Omental fat pad (tissue), 4 donors: ENCODE data around the gene CDX1. TPM values are rescaled to one million over a fixed set of nuclear protein-coding genes. Genes with fewer than 3 reads are reported as not detected.

Source experiments
- ATAC-seq: fragments of 150-250 bp; one replicate; pipeline ENCODE4 v1.9.1; 2016; ENCODE audit warnings: mild to moderate bottlenecking, moderate library complexity; ENCODE audit not compliant: low FRiP score
- DNase-seq: peaks from one replicate; pipeline ENCODE4 v3.0.0-alpha.2; 2019; ENCODE audit warnings: low spot score
- total RNA-seq, 4 donors: library from RNA; depleted of rRNA; stranded (reverse); fragments of >200 nt; gene quantifications; one replicate each; pipeline ENCODE4 v1.1.0, GENCODE V29; 2016
- TF ChIP-seq, protein P1 (sequence below), 3 donors: fragments of 450-650 bp; IDR thresholded peaks; one replicate each; pipeline ENCODE4 v1.5.1; 2016 to 2017; ENCODE audit warnings: antibody characterized with exemption in 3 of 3, mild to moderate bottlenecking in 3 of 3, moderate library complexity in 2 of 3

Gene CDX1
- total RNA-seq, 4 donors from 2014 or later = not detected

DNA sequence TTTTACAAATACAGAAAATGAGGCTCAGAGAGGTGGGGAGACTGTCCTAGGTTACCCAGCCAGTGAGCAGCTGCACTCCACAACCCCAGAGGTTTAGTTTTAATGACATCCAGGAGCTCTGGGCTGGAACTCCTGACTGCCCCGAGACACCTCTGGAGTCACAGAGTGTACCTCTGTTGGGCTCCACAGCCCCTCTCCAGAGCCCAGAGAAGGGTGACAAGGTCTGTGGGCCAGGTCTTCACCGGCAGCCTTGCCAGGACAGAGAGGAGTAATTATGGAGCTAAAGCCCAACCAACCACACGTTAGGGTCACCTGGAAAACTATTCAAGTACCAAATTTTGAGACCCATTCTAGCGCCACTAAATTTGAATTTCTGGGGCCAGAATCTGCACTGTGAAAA lies 11.1 kb downstream of the CDX1 start:
- TF ChIP-seq, protein P1, sequence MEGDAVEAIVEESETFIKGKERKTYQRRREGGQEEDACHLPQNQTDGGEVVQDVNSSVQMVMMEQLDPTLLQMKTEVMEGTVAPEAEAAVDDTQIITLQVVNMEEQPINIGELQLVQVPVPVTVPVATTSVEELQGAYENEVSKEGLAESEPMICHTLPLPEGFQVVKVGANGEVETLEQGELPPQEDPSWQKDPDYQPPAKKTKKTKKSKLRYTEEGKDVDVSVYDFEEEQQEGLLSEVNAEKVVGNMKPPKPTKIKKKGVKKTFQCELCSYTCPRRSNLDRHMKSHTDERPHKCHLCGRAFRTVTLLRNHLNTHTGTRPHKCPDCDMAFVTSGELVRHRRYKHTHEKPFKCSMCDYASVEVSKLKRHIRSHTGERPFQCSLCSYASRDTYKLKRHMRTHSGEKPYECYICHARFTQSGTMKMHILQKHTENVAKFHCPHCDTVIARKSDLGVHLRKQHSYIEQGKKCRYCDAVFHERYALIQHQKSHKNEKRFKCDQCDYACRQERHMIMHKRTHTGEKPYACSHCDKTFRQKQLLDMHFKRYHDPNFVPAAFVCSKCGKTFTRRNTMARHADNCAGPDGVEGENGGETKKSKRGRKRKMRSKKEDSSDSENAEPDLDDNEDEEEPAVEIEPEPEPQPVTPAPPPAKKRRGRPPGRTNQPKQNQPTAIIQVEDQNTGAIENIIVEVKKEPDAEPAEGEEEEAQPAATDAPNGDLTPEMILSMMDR (IDR thresholded peaks at IDR 0.05) = no peak
- no peak for ATAC-seq
- DNase-seq = no peak

DNA sequence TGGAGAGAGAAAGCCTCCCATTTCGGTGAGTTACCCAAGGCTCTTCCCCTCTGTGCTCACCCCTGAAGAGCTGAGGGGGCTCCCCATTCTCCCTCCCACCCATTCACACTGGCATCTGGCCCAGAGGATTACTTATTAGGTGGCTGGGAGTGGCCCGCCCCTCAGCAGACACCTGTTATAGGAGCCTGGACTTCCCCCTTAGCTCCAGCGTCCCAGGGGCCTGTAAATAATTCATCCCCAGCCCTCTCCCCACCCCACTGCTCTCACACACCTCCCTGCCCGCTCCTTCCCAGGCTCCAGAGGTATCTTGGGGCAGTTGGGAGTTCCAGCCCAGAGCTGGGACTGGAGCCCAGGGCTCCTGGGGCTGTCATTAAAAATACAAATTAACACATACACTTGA lies 11.7 kb downstream of the CDX1 start:
- TF ChIP-seq, protein P1 (IDR thresholded peaks at IDR 0.05) = no peak
- ATAC-seq = no peak
- no peak for DNase-seq

DNA sequence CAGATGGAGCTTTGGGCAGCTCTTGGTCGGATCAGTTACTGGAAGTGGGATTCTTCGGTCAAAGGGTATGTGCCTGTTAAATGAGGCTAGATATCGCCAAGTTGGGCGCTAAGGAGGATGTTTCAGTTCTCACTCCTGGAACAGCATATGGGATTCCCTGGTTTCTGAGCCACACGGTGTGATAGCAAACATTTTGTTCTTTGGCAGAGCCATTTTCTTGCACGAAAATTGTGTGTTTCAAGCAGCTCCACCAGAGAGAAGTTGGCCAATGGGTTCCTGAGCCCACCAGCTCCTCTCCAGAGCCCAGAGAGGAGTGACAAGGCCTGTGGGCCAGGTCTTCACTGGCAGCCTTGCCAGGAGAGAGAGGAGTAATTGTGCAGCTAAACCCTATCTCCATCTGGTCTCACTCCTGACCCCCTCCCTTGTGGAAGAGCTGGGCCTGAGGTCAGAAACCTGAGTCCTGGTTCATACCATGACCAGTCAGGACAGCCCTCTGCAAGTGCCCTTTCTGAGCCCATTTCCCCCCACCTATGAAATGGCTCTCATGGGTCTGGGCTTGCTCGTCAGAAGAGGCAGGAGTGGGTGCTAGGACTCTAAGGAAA lies 12.5 kb downstream of the CDX1 start:
- no peak for ATAC-seq
- TF ChIP-seq, protein P1 (IDR thresholded peaks at IDR 0.05) = no peak
- DNase-seq = no peak

DNA sequence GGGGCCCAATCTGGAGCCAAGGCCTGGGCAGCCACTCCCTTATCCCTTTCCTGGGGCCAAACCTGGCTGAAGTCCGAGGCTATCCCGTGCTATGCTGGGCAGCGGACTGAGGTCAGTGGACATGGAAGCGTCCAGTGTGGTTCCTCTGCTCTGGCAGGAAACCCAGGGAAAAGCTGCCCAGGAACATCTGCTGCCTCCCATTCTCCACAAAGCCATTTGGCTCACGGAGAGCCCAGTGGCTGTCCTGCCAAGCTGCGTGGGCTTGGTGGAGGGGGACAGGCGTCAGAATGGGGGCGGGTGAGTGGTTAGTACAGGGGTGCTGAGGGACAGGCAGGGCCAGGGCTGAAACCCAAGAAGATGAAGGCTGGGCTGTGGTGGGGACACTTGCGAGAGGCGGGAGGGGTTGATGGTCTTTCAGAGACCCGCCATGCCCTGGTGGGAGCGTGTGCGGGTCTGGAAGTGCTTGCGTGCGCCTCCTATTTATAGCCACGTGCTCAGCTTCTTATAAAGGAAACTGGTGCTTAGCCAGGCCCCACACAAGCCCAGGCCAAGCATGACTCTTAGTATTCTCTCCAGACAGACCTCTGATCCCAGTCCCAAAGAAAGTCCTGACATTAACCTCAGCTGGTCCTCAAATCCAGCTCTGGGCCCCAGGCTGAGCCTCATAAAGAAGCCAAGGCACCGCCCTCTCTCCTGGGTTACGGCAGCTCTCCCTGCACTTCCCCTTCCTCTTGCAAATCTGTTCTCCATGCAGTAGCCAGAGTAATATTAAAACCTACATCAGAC lies 13.9 kb downstream of the CDX1 start:
- TF ChIP-seq, protein P1 (IDR thresholded peaks at IDR 0.05) = no peak

DNA sequence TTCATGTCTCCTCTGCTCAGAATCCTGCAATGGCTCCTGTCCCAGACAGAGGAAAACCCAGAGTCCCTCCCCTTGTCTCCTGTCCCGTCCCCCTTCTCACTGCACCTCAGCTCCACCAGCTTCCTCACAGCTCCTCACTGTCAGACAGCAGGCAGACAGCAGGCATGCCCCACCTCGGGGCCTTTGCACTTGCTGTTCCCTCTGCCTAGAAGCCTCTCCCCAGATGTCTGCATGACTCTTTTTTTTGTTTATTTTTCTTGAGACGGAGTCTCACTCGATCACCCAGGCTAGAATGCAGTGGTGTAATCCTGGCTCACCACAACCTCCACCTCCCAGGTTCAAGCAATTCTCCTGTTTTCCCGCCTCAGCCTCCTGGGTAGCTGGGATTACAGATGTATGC lies 14.4 kb downstream of the CDX1 start:
- DNase-seq (no peak), ATAC-seq (no peak)
- TF ChIP-seq, protein P1 (IDR thresholded peaks at IDR 0.05) = no peak

More for the DNA sequence above, 13.9 kb downstream of the CDX1 start:
- ATAC-seq = peak; percentile 27
- DNase-seq = no peak

DNA sequence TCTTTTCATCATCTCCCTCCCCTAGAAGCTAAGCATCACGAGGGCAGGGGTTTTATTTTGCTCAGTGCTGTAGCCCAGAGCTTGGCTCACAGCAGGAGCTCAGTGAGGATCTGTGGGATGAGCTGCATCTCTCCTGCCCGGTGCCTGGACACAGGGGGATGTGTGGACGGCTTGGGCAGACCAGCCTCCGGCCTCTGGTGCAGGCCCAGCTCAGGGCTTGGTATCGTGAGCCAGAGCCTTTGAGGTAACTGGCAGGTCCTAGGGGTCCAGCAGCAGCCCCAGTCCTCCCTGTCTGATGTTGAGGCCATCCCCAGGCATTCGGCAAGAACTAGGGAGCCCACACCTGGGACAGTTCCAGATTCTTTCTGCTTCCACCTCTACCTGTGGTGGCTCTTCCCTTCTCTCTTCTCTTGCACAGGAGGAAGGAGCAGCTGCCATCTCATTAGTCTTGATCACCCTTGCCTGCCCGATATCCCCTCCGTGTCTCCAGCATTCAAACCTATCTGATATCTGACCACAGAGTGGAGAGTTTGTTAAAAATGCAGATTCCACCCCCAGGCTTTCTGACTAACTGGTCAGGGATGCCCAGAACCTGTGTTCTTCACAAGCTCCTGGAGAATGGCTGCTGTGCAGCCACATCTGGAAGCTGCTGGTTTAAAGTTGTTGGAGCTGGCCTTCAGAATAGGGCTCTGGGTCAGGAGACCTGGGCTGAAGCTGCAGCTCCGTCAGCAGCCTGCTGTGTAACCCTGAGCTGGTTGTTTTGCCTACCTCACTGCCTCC lies 15.4 kb downstream of the CDX1 start:
- no peak for ATAC-seq
- no peak for DNase-seq
- TF ChIP-seq, protein P1 (IDR thresholded peaks at IDR 0.05) = no peak
